Measurements from ENCODE around the gene SRGAP1.
A peak's percentile ranks its signal among the peaks of the same experiment; 100 is the strongest.

The SRGAP1 gene

GRCh38 chr12:63906876-63907275, 62.4 kb downstream of the SRGAP1 start:
- no peak for DNase-seq (ENCODE audit: low read depth, low spot score)

GRCh38 chr12:63907561-63907960, 63.1 kb downstream of the SRGAP1 start:
- no peak for DNase-seq (ENCODE audit: low read depth, low spot score)

- DNase-seq (ENCODE audit: low read depth, low spot score), result no peak
Measured at GRCh38 chr12:63909746-63910145, 65.2 kb downstream of the SRGAP1 start.

GRCh38 chr12:63911341-63911740, 66.8 kb downstream of the SRGAP1 start:
- DNase-seq (ENCODE audit: low read depth, low spot score), result no peak

GRCh38 chr12:63912651-63913050, 68.2 kb downstream of the SRGAP1 start:
- no peak for DNase-seq (ENCODE audit: low read depth, low spot score)

DNA sequence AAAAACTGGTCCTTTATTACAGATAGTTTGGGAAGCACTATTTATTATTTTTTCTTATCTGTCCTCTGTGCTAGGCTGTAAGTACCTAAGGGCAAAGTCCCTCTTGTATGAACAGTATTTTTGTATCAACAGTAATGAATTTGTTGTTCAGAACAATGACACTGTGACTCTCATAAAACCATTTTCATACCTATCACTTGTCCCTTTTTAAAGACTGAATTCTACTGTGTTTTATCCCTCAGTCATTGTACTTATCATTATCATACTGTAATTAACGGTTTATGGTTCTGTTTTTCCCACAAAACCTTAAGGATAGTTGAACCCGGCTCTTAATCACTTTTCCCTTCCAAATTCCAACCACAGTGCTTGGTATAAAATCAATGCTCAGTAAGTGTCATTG, 69.4 kb downstream of the SRGAP1 start:
- no peak for DNase-seq (ENCODE audit: low read depth, low spot score)

GRCh38 chr12:63915105-63915800, 70.8 kb downstream of the SRGAP1 start:
- peak; percentile 56 for DNase-seq (ENCODE audit: low read depth, low spot score)

DNA sequence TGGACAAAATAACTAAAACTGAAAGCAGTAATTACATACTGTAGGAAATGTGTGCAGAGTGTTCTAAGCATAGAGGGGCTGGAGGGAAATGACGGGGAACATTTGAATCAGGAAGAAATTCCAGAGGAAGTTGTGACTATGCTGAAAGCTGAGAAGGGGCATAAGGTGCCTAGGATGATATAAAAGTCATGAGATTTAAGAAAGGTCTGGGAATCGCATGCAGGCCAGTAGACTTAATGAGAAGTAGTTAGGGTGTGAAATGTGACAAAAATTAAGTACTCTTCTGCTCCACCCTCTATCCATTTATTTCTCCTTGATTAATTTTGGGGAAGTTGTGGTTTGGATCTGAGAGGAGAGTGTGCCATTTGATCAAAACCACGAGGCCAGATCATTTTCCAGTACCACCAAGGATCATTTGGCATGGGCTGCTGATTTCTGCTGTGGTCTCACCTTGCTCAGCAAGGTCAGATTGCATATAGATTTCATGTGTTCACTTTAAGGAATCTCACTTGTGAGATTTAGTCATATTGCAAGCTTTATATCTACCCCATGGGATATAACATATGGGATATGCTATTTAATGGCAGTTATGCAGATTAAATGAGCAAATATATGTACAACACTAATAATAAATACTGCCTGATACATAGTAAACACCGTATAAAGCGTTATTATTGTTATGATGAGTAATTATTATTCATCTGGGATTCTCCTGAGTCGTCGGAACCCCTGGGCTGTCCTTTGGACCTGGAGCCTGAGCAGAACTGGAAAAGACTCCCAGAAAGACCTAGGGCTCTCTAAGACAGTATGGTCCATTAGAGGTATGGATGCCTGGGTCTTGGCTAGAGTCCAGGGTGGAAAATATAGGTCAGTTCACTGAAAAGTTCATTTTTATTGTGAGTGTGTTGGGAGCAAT, 72.3 kb downstream of the SRGAP1 start:
- peak; percentile 19 for DNase-seq (ENCODE audit: low read depth, low spot score)

DNA sequence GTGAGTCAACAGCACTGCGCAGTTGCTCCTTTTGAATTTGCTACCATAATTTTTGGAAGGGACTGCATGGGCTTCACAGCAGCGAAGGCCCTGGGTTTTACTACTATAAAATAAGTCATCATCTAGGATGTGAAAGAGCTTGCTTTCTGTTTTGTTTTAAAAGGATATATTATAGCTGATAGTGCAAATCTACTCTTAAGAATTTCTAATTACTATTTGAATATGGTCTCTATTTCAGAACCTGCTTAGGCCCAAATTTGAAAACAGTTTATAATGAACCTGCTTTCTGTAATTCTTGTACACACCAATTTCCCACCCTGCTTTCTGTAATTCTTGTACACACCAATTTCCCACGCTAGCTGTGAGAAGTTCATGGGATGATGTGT, 73.0 kb downstream of the SRGAP1 start:
- DNase-seq (ENCODE audit: low read depth, low spot score), result no peak

DNA sequence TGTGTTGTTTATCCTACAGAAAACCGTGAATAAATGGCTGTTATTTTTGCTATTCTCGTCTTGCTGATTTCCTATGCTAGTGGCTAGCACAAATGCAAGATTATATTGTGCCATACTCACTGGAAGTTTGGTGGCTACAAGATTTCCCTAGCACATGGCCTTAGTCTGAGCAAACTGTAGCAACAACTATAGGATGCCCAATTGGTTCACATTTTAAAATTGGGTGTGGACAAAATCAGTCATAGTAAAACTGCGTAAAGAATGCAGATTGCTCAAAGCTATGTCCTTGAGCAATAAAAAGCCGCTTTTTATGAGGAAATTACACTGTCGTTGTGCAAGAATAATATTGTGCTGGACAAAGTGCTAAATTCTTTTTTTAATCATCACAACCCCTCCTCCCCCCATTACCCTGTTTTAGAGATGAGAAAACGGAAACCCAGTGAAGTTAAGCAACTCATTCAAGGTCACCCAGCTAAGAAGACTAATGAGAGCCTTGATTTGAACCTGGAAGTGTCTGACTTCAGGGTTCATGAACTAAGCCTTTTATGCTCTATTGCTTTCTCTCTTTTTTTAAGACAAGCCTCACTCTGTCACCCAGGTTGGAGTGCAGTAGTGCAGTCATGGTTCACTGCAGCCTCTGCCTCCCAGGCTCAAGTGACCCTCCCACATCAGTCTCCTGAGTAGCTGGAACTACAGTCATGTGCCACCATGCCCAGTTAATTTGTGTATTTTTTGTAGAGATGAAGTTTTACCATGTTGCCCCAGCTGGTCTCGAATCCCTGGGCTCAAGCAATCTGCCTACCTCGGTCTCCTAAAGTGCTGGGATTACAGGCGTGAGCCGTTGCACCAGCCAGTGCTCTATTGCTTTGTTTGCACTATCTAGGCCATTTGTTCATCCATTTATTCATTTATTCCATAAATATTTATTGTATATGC, 73.6 kb downstream of the SRGAP1 start:
- DNase-seq (ENCODE audit: low read depth, low spot score), result peak; percentile 52

DNA sequence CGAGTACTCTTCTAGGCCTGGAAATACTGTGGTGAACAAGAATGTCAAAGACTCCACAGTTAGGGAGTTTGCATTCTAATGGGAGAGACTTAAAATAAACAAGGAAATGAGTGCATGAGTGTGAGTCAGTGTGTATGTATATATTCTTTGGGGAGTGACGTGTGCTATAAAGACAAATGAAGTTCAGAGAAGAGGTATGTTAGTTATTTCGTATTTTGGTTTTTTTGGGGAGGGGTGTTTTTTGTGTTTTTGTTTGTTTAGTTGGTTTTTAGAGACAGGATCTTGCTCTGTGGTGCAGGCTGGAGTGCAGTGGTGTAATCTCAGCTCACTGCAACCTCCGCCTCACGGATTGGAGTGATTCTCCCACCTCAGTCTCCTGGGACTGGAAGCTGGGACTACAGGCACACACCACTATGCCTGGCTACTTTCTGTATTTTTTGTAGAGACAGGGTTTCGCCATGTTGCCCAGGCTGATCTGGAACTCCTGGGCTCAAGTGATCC, 74.3 kb downstream of the SRGAP1 start:
- DNase-seq (ENCODE audit: low read depth, low spot score), result peak; percentile 69

GRCh38 chr12:63919756-63920155, 75.3 kb downstream of the SRGAP1 start:
- DNase-seq (ENCODE audit: low read depth, low spot score), result no peak

DNA sequence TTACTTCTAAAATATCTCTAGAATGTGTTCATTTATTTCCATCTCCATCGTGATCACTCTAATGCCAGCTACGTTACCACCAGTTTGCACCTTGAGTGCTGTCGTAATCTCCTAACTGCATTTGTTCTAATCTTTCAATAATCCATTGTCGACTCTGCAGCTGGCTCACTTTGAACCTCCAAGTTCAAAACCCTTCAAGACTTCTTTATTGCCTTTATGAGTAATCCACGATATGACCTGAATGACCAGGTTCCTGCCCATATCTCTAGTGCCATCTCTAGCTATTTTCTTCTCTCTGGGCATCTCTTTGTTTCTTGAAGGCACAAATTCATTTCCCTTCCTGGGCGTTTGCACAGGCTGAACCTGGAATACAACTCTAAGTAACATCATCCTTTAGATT, 76.7 kb downstream of the SRGAP1 start:
- DNase-seq (ENCODE audit: low read depth, low spot score), result no peak

DNA sequence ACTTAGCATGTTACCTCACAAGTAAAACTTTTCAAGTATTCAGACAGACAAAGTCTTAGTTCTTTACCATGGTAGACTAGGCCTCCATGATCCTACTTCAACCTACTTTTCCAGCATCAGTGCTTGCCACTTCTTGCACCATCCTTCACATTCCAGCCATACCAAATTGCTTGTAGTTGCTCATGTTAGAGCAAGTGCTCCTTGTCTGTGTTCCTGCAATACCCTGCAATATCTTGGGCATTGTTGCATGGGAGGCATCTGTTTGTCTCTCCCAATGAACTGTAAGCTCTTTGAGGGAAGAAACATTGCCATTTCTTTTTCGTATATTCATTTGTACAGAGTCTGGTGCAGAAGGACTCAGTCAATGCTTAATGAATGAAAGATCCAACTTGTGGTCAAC, 78.0 kb downstream of the SRGAP1 start:
- DNase-seq (ENCODE audit: low read depth, low spot score), result peak; percentile 20

DNA sequence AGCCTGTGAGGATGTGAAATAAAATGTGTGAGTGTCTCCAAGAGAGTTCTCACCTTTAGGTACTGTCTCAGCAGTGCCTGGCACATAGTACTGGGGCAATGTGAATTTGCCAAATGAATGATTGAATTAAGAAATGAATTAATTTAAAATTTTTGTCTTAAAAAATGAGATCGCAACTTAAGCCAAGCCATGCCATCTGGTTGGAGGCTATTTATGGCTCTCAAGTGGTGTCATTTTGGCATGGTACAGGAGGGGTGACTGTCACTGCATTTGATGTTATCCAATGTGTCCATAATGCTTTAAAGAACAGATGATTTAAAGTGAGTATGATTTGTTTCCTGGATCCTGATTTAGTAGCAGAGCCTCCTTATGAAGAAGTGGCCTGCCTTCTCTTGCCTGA, 80.3 kb downstream of the SRGAP1 start:
- no peak for DNase-seq (ENCODE audit: low read depth, low spot score)

DNA sequence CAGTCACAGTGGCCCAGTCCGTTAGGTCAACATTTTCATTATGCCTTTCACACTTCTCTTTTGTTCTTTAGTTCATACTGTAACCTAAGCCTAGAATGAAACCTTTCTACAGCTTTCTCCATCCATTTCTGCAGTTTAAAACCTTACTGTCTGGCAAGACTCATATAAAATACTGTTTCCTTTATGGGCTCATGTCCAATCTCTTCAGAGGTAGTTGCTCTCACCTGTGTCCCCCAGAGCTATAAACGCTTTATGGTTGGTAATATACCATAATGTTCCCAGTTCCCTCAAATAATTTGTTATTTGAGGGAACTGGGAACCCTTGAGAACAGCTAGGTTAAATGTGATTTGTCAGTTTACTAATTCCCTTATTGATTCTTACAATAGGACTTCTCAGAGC, 83.0 kb downstream of the SRGAP1 start:
- no peak for DNase-seq (ENCODE audit: low read depth, low spot score)

DNA sequence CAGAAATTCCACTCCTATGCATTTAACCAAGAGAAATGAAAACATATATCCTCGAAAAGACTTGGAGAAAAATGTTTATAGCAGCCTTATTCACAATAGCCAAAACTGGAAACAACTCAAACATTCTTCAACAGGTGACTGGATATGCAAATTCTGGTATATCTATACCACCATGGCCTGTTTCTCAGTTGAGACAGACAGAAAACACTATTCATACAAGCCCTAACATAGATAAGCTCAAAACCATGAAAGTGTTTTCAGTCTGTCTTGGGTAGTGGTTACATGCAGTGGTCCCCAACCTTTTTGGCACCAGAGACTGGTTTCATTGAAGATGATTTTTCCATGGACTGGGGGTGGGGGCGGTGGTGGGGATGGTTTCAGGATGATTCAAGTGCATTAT, 83.8 kb downstream of the SRGAP1 start:
- no peak for DNase-seq (ENCODE audit: low read depth, low spot score)

DNA sequence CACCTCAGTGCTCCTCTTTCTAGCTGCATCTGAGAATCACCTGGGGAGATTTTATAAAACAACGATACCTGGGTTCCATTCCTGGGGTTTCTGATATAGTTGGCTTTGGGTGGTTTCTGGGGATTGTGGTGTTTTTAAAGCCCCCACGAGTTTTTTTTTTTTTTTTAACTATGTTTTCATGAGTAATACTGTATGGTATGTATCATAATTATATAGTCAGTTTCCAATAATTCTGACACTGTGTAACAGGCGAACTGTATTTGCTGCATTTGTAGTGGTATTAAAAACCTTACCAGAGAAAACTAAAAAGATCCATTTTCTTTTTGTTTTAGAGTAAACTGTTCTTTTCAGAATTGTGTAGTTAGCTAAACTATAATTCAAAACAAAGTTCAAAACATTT, 84.9 kb downstream of the SRGAP1 start:
- no peak for DNase-seq (ENCODE audit: low read depth, low spot score)

- DNase-seq (ENCODE audit: low read depth, low spot score), result peak; percentile 33
Measured at GRCh38 chr12:63930971-63931370, 86.5 kb downstream of the SRGAP1 start.

DNA sequence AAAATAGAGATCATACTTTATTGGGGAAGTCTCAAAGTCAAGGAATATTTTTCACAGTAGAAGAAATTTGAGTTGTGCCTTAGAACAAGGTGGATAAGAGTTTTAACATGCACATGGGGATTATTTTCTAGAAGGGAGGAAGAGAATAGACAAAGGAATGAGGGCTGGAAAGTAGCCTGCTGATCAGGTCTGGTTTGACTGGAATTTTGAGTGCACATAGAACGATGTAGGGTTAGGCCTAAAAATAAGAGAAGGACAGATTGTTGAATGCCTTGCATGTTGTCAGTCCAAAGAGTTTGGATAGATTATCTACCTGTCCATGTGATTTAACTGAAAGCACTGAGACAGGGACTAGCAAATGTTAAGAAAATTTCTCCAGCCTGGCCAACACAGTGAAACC, 87.2 kb downstream of the SRGAP1 start:
- no peak for DNase-seq (ENCODE audit: low read depth, low spot score)

GRCh38 chr12:63934936-63935335, 90.4 kb downstream of the SRGAP1 start:
- DNase-seq (ENCODE audit: low read depth, low spot score), result no peak

- DNase-seq (ENCODE audit: low read depth, low spot score), result no peak
Measured at GRCh38 chr12:63935361-63935760, 90.9 kb downstream of the SRGAP1 start.

All from astrocyte of the hippocampus (primary cell).